Endothelial cell of umbilical vein (primary cell): ENCODE data around the gene WDR31. TPM values are rescaled to one million over a fixed set of nuclear protein-coding genes. Genes with fewer than 3 reads are reported as not detected.

Experiments used
- BruUV-seq: library from RNA; stranded (reverse); fragments of 400-500 nt; replicated peaks from 2 replicates; lab custom pipeline; 2021; lab: Mats Ljungman, UMichigan
- CTCF ChIA-PET: fragments of 300-600, 350-600 bp; sonication (Branson Sonifier 250); formaldehyde crosslinking; loops from one replicate; lab custom pipeline; 2021; ENCODE audit warnings: antibody characterized with exemption, inconsistent platforms; lab: Charles Lee
- POLR2A ChIA-PET: fragments of 300-600, 350-600 bp; sonication (Branson Sonifier 250); formaldehyde crosslinking; loops from one replicate; lab custom pipeline; 2021; ENCODE audit warnings: antibody characterized with exemption, inconsistent platforms; lab: Charles Lee
- DNase-seq: peaks from one replicate; pipeline ENCODE4 v3.0.0-alpha.2; 2011; ENCODE audit warnings: low read depth, low spot score
- FAIRE-seq: peaks from 2 replicates; lab custom pipeline; 2011; peaks lifted over from hg19 to GRCh38; lab: Jason Lieb, UNC
- H2AFZ ChIP-seq: 2 replicates; pipeline ENCODE4 v1.6.0; 2012; ENCODE audit warnings: low read depth, low read length, control low read depth, inconsistent platforms
- H3K27ac ChIP-seq: 2 replicates; pipeline ENCODE4 v1.5.1; 2011; ENCODE audit warnings: low read depth, mild to moderate bottlenecking, control low read depth, low read length, moderate library complexity; ENCODE audit not compliant: insufficient read depth
- H3K27me3 ChIP-seq, 2 experiments: 2 replicates each; pipeline versions ENCODE4 v1.6.0 to v1.6.1; 2011; ENCODE audit warnings: low read length in 2 of 2, mixed read lengths in 1 of 2; ENCODE audit not compliant: control insufficient read depth in 2 of 2, insufficient read depth in 2 of 2
- H3K36me3 ChIP-seq, 2 experiments: 2 replicates in 1 of 2; 3 replicates in 1 of 2; pipeline ENCODE4 v1.5.1; 2011; ENCODE audit warnings: low read length in 2 of 2, mild to moderate bottlenecking in 1 of 2, moderate library complexity in 1 of 2; ENCODE audit not compliant: control insufficient read depth in 2 of 2, insufficient read depth in 2 of 2; ENCODE audit errors: extremely low read depth in 1 of 2
- H3K4me1 ChIP-seq: 3 replicates; pipeline ENCODE4 v1.5.1; 2011; ENCODE audit warnings: mild to moderate bottlenecking, low read length; ENCODE audit not compliant: control insufficient read depth, insufficient read depth; ENCODE audit errors: extremely low read depth
- H3K4me2 ChIP-seq: 2 replicates; pipeline ENCODE4 v1.6.1; 2011; ENCODE audit warnings: low read length, control low read depth, mixed read lengths; ENCODE audit not compliant: insufficient read depth
- H3K4me3 ChIP-seq, 3 experiments: fragments of 200-600 bp in 1 of 3; sonication (generic), shearing (Covaris generic) in 1 of 3; replicated peaks in 1 of 3; 2 replicates each; pipeline ENCODE4 v1.5.1; 2011 to 2016; ENCODE audit warnings: control low read depth in 3 of 3, low read length in 3 of 3, mild to moderate bottlenecking in 2 of 3, inconsistent platforms in 1 of 3, low read depth in 1 of 3, moderate library complexity in 1 of 3; ENCODE audit not compliant: insufficient read depth in 1 of 3
- H3K79me2 ChIP-seq: 2 replicates; pipeline ENCODE4 v1.6.0; 2012; ENCODE audit warnings: low read length, inconsistent platforms; ENCODE audit not compliant: control insufficient read depth, insufficient read depth
- H3K9ac ChIP-seq: replicated peaks from 2 replicates; pipeline ENCODE3; 2011; ENCODE audit warnings: low read length, control low read depth; ENCODE audit not compliant: insufficient read depth; ENCODE audit errors: extremely low read depth
- H3K9me1 ChIP-seq: replicated peaks from 3 replicates; pipeline ENCODE4 v1.6.0; 2011; ENCODE audit warnings: mild to moderate bottlenecking, low read length; ENCODE audit not compliant: control insufficient read depth, insufficient read depth; ENCODE audit errors: extremely low read depth
- H3K9me3 ChIP-seq: replicated peaks from 2 replicates; pipeline ENCODE4 v1.5.1; 2012; ENCODE audit warnings: low read length, inconsistent platforms; ENCODE audit not compliant: control insufficient read depth, insufficient read depth
- H4K20me1 ChIP-seq: replicated peaks from 2 replicates; pipeline ENCODE3; 2011; ENCODE audit warnings: mild to moderate bottlenecking, low read length; ENCODE audit not compliant: control insufficient read depth, insufficient read depth; ENCODE audit errors: extremely low read depth
- FOS ChIP-seq: IDR thresholded peaks from 2 replicates; pipeline ENCODE4 v1.6.1; 2011; ENCODE audit warnings: mild to moderate bottlenecking, low read length, moderate library complexity, borderline replicate concordance; ENCODE audit not compliant: insufficient read depth
- GATA2 ChIP-seq: IDR thresholded peaks from 2 replicates; pipeline ENCODE4 v1.7.0; 2011; ENCODE audit warnings: low read depth, mild to moderate bottlenecking, moderate library complexity, mixed read lengths, low read length; ENCODE audit not compliant: insufficient read length, insufficient read depth
- MYC ChIP-seq: IDR thresholded peaks from one replicate; pipeline ENCODE4 v1.6.1; 2011; ENCODE audit warnings: mild to moderate bottlenecking, low read depth, low read length
- POLR2AphosphoS5 ChIP-seq: IDR thresholded peaks from 2 replicates; pipeline ENCODE4 v1.6.1; 2012; ENCODE audit warnings: low read depth, mild to moderate bottlenecking, control low read depth, low read length, moderate library complexity; ENCODE audit not compliant: insufficient read depth
- dilution Hi-C: fragments of 300-500 bp; cut with MboI; formaldehyde crosslinking; loops from one replicate; pipeline ENCODE4 v1.15.0; 2019; ENCODE audit warnings: low sequenced_read_pairs; ENCODE audit not compliant: extremely low pct_ligation_motif_present
- intact Hi-C: fragments of 100-400 bp; cut with micrococcal nuclease; formaldehyde crosslinking; loops from one replicate; pipeline ENCODE4 v1.10.0; 2022
- polyA plus RNA-seq, 4 experiments: library from polyadenylated mRNA; depleted of rRNA in 3 of 4; stranded (reverse) in 3 of 4; unstranded in 1 of 4; fragments of >200 nt; gene quantifications; 2 replicates each; pipeline versions ENCODE4 v1.2.1 to v1.2.3, GENCODE V29; 2011 to 2012; ENCODE audit warnings: missing spikeins in 1 of 4
- total RNA-seq: library from RNA; stranded (reverse); gene quantifications from 2 replicates; pipeline ENCODE4 v1.2.3, GENCODE V29; 2021
- TF ChIP-seq, protein P1 (sequence below), 2 donors: IDR thresholded peaks; 1 replicate in 1 of 2; 2 replicates in 1 of 2; pipeline ENCODE4 v1.5.1; 2011; ENCODE audit warnings: low read length in 2 of 2, mild to moderate bottlenecking in 2 of 2, moderate library complexity in 2 of 2, control low read depth in 1 of 2, inconsistent platforms in 1 of 2, low read depth in 1 of 2; ENCODE audit not compliant: insufficient read depth in 1 of 2; ENCODE audit errors: extremely low read depth in 1 of 2
- TF ChIP-seq, protein P2 (sequence below): IDR thresholded peaks from 2 replicates; pipeline ENCODE4 v1.6.1; 2011; ENCODE audit not compliant: insufficient read depth, insufficient read length

The WDR31 gene
- total and polyA plus RNA-seq, 2 donors (not counting 3 experiments of a cell fraction or from before 2014, with no cell fraction given): 0.22 to 1.00 TPM

DNA sequence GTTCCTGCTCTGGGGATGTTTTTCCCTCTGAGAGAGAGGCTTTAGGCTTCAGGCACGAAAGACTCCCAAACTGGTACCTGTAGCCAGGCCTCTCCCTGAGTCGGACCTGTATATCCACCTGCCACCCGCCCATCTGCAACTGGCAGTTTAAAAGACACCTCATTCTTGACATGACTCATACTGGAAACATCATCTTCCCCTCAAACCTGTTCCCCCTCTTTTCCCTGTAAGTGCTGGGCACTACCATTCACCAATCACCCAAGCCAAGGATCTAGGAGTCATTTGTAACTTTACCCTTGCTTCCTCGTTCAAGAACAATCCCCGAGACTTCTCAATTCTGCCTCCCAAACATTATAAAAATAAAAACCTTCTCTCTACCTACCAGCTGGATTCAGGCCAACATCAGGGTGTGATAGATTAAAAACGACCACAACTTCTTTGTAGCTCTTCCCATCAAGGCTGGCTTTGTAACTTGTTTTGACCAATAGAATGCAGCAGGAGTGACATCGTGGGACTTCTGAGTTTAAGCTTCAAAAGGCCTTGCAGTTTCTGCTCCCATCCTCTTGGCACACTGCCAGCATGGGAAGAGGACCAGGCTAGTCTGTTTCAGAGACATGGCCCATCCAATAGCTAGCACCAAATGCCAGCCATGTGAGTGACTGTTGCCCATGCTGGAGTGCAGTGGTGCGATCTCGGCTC, 1.8 kb upstream of the WDR31 start:
- POLR2A ChIA-PET: no interaction called here
- H3K4me3 ChIP-seq: no peak overlapping the region
- H3K27me3 ChIP-seq: peaks cover 0 to 2% of the 10 kb centered on the region in 2 experiments
- no peak overlapping the region for H2AFZ ChIP-seq
- DNase-seq: no peak
- no peak overlapping the region for H3K27ac ChIP-seq
- H3K4me1 ChIP-seq: peaks cover 8% of the 10 kb centered on the region
- H3K36me3 ChIP-seq: no peaks in the 10 kb centered on the region
- intact Hi-C loops: loop anchor here (2.0 kb wide), 1 partner anchor 59 kb away; the partner anchor contains the start of gene ALAD
- FAIRE-seq: no peak
- no peaks in the 10 kb centered on the region for H3K9me3 ChIP-seq
- H3K9me1 ChIP-seq: no peaks in the 10 kb centered on the region
- no peak overlapping the region for H3K4me2 ChIP-seq
- BruUV-seq: no TSS peak
- no peaks in the 10 kb centered on the region for H3K79me2 ChIP-seq
- CTCF ChIA-PET: no interaction called here
- H3K9ac ChIP-seq: no peak overlapping the region
- TF ChIP-seq FOS (no peak), POLR2AphosphoS5 (no peak), MYC (no peak), GATA2 (no peak)
- TF ChIP-seq, protein P1, sequence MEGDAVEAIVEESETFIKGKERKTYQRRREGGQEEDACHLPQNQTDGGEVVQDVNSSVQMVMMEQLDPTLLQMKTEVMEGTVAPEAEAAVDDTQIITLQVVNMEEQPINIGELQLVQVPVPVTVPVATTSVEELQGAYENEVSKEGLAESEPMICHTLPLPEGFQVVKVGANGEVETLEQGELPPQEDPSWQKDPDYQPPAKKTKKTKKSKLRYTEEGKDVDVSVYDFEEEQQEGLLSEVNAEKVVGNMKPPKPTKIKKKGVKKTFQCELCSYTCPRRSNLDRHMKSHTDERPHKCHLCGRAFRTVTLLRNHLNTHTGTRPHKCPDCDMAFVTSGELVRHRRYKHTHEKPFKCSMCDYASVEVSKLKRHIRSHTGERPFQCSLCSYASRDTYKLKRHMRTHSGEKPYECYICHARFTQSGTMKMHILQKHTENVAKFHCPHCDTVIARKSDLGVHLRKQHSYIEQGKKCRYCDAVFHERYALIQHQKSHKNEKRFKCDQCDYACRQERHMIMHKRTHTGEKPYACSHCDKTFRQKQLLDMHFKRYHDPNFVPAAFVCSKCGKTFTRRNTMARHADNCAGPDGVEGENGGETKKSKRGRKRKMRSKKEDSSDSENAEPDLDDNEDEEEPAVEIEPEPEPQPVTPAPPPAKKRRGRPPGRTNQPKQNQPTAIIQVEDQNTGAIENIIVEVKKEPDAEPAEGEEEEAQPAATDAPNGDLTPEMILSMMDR (IDR thresholded peaks at IDR 0.05; ENCODE audit: extremely low read depth in 1 of 2, insufficient read depth in 1 of 2, low read depth in 1 of 2, low read length in 2 of 2): no peak
- TF ChIP-seq, protein P2, sequence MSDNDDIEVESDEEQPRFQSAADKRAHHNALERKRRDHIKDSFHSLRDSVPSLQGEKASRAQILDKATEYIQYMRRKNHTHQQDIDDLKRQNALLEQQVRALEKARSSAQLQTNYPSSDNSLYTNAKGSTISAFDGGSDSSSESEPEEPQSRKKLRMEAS: no peak
- no peaks in the 10 kb centered on the region for H4K20me1 ChIP-seq
- dilution Hi-C loops: no loop called here
